Myocyte (in vitro differentiated cells): ENCODE data around the gene MVD. TPM values are rescaled to one million over a fixed set of nuclear protein-coding genes. Genes with fewer than 3 reads are reported as not detected.

Experiments
- DNase-seq: peaks from one replicate; pipeline ENCODE4 v3.0.0-alpha.2; 2012; ENCODE audit warnings: low read depth
- total RNA-seq: library from RNA; depleted of rRNA; stranded (reverse); fragments of >200 nt; gene quantifications from 2 replicates; pipeline ENCODE4 v1.2.3, GENCODE V29; 2014

The MVD gene
- total RNA-seq, 1 donor from 2014 or later = 177 TPM

- no peak for DNase-seq
These were observed 35.1 kb downstream of the MVD start for GRCh38 chr16:88627531-88628411.

- DNase-seq = no peak
These were observed 36.2 kb downstream of the MVD start for GRCh38 chr16:88626646-88627045.

- no peak for DNase-seq
These were observed 37.8 kb downstream of the MVD start for GRCh38 chr16:88624977-88625576.

GRCh38 chr16:88624481-88624880 is 38.4 kb downstream of the MVD start:
- no peak for DNase-seq

- DNase-seq = no peak
These were observed 39.0 kb downstream of the MVD start for GRCh38 chr16:88623858-88624257.

- no peak for DNase-seq
These were observed 40.0 kb downstream of the MVD start for GRCh38 chr16:88622866-88623265.

GRCh38 chr16:88622125-88622524 is 40.8 kb downstream of the MVD start:
- no peak for DNase-seq

GRCh38 chr16:88619859-88620815 is 42.8 kb downstream of the MVD start:
- no peak for DNase-seq

GRCh38 chr16:88618956-88619667 is 43.8 kb downstream of the MVD start:
- no peak for DNase-seq

- peak; percentile 41 for DNase-seq
These were observed 44.5 kb downstream of the MVD start for GRCh38 chr16:88618182-88618955.

- DNase-seq = no peak
These were observed 45.4 kb downstream of the MVD start for GRCh38 chr16:88617268-88618031.

- no peak for DNase-seq
These were observed 46.2 kb downstream of the MVD start for GRCh38 chr16:88616736-88617135.

GRCh38 chr16:88616320-88616719 is 46.6 kb downstream of the MVD start:
- DNase-seq = no peak

GRCh38 chr16:88614818-88615580 is 47.9 kb downstream of the MVD start:
- DNase-seq = no peak

- DNase-seq = no peak
These were observed 48.7 kb downstream of the MVD start for GRCh38 chr16:88613911-88614817.

GRCh38 chr16:88613293-88613692 is 49.6 kb downstream of the MVD start:
- peak; percentile 52 for DNase-seq
